Heart right ventricle (tissue), 16 donors: ENCODE measurements around the gene IQGAP2. TPM values are rescaled to one million over a fixed set of nuclear protein-coding genes. Genes with fewer than 3 reads are reported as not detected.

Source experiments
- ATAC-seq, 8 donors: fragments of 200-7000 bp; cut with Tn5 transposase; one replicate each; pipeline ENCODE4 v1.9.1; 2020; ENCODE audit warnings: mild to moderate bottlenecking in 8 of 8, moderate library complexity in 8 of 8, moderate number of reproducible peaks in 1 of 8
- DNase-seq, 2 donors: peaks; one replicate each; pipeline ENCODE4 v3.0.0-alpha.2; 2020
- H3K27ac ChIP-seq, 10 donors: fragments of 200-600 bp; sonication (generic) in 2 of 10; one replicate each; pipeline versions ENCODE4 v1.5.0 to v1.8.0; 2020 to 2022; ENCODE audit warnings: mild to moderate bottlenecking in 3 of 10
- H3K27me3 ChIP-seq, 7 donors: fragments of 200-600 bp; one replicate each; pipeline ENCODE4 v1.8.0; 2021 to 2022; ENCODE audit warnings: mild to moderate bottlenecking in 2 of 7
- H3K36me3 ChIP-seq, 9 donors: fragments of 200-600 bp; sonication (generic) in 1 of 9; one replicate each; pipeline versions ENCODE4 v1.5.0 to v1.8.0; 2020 to 2022; ENCODE audit warnings: mild to moderate bottlenecking in 2 of 9
- H3K4me1 ChIP-seq, 9 donors: fragments of 200-600 bp; sonication (generic) in 1 of 9; one replicate each; pipeline versions ENCODE4 v1.5.0 to v1.8.0; 2020 to 2022; ENCODE audit warnings: mild to moderate bottlenecking in 4 of 9
- H3K4me3 ChIP-seq, 10 donors: fragments of 200-600 bp; sonication (generic) in 2 of 10; one replicate each; pipeline versions ENCODE4 v1.5.0 to v1.8.0; 2020 to 2022; ENCODE audit warnings: mild to moderate bottlenecking in 7 of 10, moderate library complexity in 2 of 10
- H3K9me3 ChIP-seq, 11 donors: fragments of 200-600 bp in 10 of 11; sonication (generic) in 2 of 11; one replicate each; pipeline versions ENCODE4 v1.5.0 to v1.8.0; 2013 to 2022; ENCODE audit warnings: mild to moderate bottlenecking in 2 of 11, control low read depth in 1 of 11, moderate library complexity in 1 of 11
- CTCF ChIP-seq, 9 donors: fragments of 200-600 bp; sonication (generic) in 2 of 9; IDR thresholded peaks; one replicate each; pipeline versions ENCODE4 v1.5.0 to v1.8.0; 2021 to 2022; ENCODE audit warnings: antibody characterized with exemption in 9 of 9, mild to moderate bottlenecking in 5 of 9, moderate library complexity in 1 of 9
- WGBS, 2 donors: extraction: QIAGEN DNeasy Blood & Tissue Kit; methylation state at CpG; one replicate each; pipeline ENCODE4 v1.1.7; 2013; ENCODE audit warnings: inconsistent platforms in 1 of 2; 5-methylcytosine and 5-hydroxymethylcytosine counted together
- intact Hi-C, 10 donors: fragments of 100-400 bp; cut with DNase I; formaldehyde crosslinking; loops; one replicate each; pipeline versions ENCODE4 v1.11.1 to v1.14.2; 2022
- polyA plus RNA-seq, 2 donors: library from polyadenylated mRNA; stranded (reverse); fragments of 200-250 nt; gene quantifications; one replicate each; pipeline ENCODE4 v1.2.3, GENCODE V29; 2013
- total RNA-seq, 10 donors: library from RNA; stranded (reverse); fragmentation: NEBNext Ultra II Directional in 3 of 10; extraction: Animal tissue kit (Norgen Biotek cat#: 25700) in 3 of 10; gene quantifications; one replicate each; pipeline versions ENCODE4 v1.2.1 to v1.2.4, GENCODE V29; 2021 to 2023
- donor health status: Arrhythmogenic right ventricular cardiomyopathy.
- donor health status: ischemic (EF 13 %, LVEDD 7.1; RV severe dilation, severe dysfunction).
- donor health status: healthy with polysubstance abuse.
- donor health status: DM: no; HTN: yes; CAD: no.
- donor health status: DM: no; HTN: no; CAD: no.
- donor health status: ischemic (EF 25% LVEDD 6.9; RV normal size, moderate dysfunction).
- donor health status: ischemic (EF 25% LVEDD 5.7; RV mildly dilated, moderate dysfunction).
- donor health status: healthy.
- donor health status: DM: yes; HTN: yes; CAD: no.
- donor health status: Ischemic cardiomyopathy.
- donor health status: ischemic (EF 35%, LVEDD 5.7; RV mildly dilated, moderate dysfunction).
- donor health status: nonischemic (EF 11% LVEDD 7.7; RV severe dilation, severe dysfunction).
- donor health status: DM: yes; HTN: yes; CAD: no.
- donor health status: PGD.
- donor health status: ischemic (EF 29% LVEDD 5.4; RV normal size, mild dysfunction).
- donor health status: nonischemic (EF 23%, LVEDD 6.1; RV moderate dilation, normal function).

The IQGAP2 gene
- total and polyA plus RNA-seq, 12 donors, result 2.5 to 22.3 (median 5.0) TPM

- DNase-seq (no peak), ATAC-seq (no peak)
- no peak overlapping the region for H3K4me3 ChIP-seq
- no peaks in the 10 kb centered on the region for H3K36me3 ChIP-seq
- H3K9me3 ChIP-seq, result peaks cover 0 to 4% (median 0%) of the 10 kb centered on the region in 11 donors
- no peak overlapping the region for H3K27ac ChIP-seq
- H3K4me1 ChIP-seq, result peaks cover 0 to 23% (median 8%) of the 10 kb centered on the region in 9 donors
- no peaks in the 10 kb centered on the region for H3K27me3 ChIP-seq
- intact Hi-C loops, result no loop called here
- TF ChIP-seq CTCF (IDR thresholded peaks at IDR 0.05), result no peak
- WGBS, 2 donors, result 83 to 87% methylated on average over 4 of the region's 4 CpGs
Measured at GRCh38 chr5:76742583-76742982, 339.5 kb downstream of the IQGAP2 start.

GRCh38 chr5:76744632-76745031, 341.5 kb downstream of the IQGAP2 start:
- peaks cover 0 to 2% (median 0%) of the 10 kb centered on the region in 9 donors for H3K4me1 ChIP-seq
- DNase-seq, result no peak
- H3K4me3 ChIP-seq, result no peak overlapping the region
- no peaks in the 10 kb centered on the region for H3K36me3 ChIP-seq
- H3K9me3 ChIP-seq, result peaks cover 0 to 4% (median 0%) of the 10 kb centered on the region in 11 donors
- H3K27me3 ChIP-seq, result peaks cover 0 to 5% (median 0%) of the 10 kb centered on the region in 7 donors
- no peak for TF ChIP-seq CTCF (IDR thresholded peaks at IDR 0.05)
- intact Hi-C loops, result no loop called here
- no peak overlapping the region for H3K27ac ChIP-seq
- 81 to 87% methylated on average over 2 of the region's 2 CpGs for WGBS, 2 donors
- ATAC-seq, result no peak

- Histone ChIP-seq H3K27me3 (peaks cover 0 to 5% (median 0%) of the 10 kb centered on the region in 7 donors), H3K36me3 (no peaks in the 10 kb centered on the region), H3K9me3 (peaks cover 0 to 4% (median 0%) of the 10 kb centered on the region in 11 donors), H3K4me1 (no peaks in the 10 kb centered on the region), H3K4me3 (no peak overlapping the region), H3K27ac (no peak overlapping the region)
- DNase-seq (no peak), ATAC-seq (no peak)
- intact Hi-C loops, result no loop called here
- WGBS, 2 donors, result 55 to 62% methylated on average over 3 of the region's 3 CpGs
- no peak for TF ChIP-seq CTCF (IDR thresholded peaks at IDR 0.05)
Measured at GRCh38 chr5:76745670-76746069, 342.6 kb downstream of the IQGAP2 start.

- intact Hi-C loops, result no loop called here
- no peaks in the 10 kb centered on the region for H3K4me1 ChIP-seq
- ATAC-seq (no peak), DNase-seq (no peak)
- WGBS, 2 donors, result 83 to 93% methylated on average over 2 of the region's 2 CpGs
- no peaks in the 10 kb centered on the region for H3K36me3 ChIP-seq
- peaks cover 0 to 5% (median 0%) of the 10 kb centered on the region in 7 donors for H3K27me3 ChIP-seq
- H3K9me3 ChIP-seq, result peaks cover 0 to 4% (median 0%) of the 10 kb centered on the region in 11 donors
- H3K27ac ChIP-seq, result no peak overlapping the region
- TF ChIP-seq CTCF (IDR thresholded peaks at IDR 0.05), result no peak
- no peak overlapping the region for H3K4me3 ChIP-seq
Measured at GRCh38 chr5:76746677-76747076, 343.6 kb downstream of the IQGAP2 start.
